Nephron progenitor cell (in vitro differentiated cells): Measurements from ENCODE around the gene PLD6.

Experiments
- DNase-seq: peaks from one replicate; pipeline ENCODE4 v3.0.0; 2021
- H3K27ac Mint-ChIP-seq: 2 replicates; pipeline ENCODE4 v1.8.0; 2021; ENCODE audit warnings: mild to moderate bottlenecking, moderate library complexity, mixed read lengths
- H3K27me3 Mint-ChIP-seq: 2 replicates; pipeline ENCODE4 v1.8.0; 2021; ENCODE audit warnings: mild to moderate bottlenecking, low read depth, mixed read lengths; ENCODE audit not compliant: poor library complexity
- H3K36me3 Mint-ChIP-seq: 2 replicates; pipeline ENCODE4 v1.8.0; 2021; ENCODE audit warnings: low read depth, mixed read lengths
- H3K4me1 Mint-ChIP-seq: 2 replicates; pipeline ENCODE4 v1.8.0; 2021; ENCODE audit warnings: mixed read lengths
- H3K4me3 Mint-ChIP-seq: 2 replicates; pipeline ENCODE4 v1.8.0; 2021; ENCODE audit warnings: mild to moderate bottlenecking, moderate library complexity, mixed read lengths
- H3K9me3 Mint-ChIP-seq: 2 replicates; pipeline ENCODE4 v1.8.0; 2021; ENCODE audit warnings: mild to moderate bottlenecking, moderate library complexity, mixed read lengths
- TF ChIP-seq, protein P1 (sequence below): fragments of 200-600 bp; sonication (generic); IDR thresholded peaks from 2 replicates; pipeline ENCODE4 v1.5.0; 2021; ENCODE audit warnings: antibody characterized with exemption

PLD6 gene

DNA sequence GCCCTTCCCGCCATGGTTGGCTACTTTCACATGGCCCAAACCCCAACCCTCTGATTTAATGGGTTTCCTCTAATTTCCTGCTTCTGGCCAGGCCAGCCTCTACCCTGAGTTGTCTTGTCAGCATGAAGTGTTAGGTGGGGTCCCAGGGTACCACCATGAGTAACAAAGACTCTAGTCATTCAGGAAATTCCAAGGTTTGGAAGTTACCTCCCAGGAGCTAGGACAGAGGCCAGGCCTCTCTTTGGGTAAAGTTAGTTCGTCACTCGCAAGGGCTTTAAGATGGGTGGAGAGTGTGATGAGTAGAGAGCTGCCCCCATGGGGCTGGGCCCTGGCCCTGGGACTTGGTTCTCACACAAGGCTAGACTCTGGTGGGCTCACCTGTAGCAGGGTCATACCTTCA lies 54.6 kb downstream of the PLD6 start:
- H3K36me3 Mint-ChIP-seq, result peaks cover 57% of the 10 kb centered on the region
- H3K27me3 Mint-ChIP-seq, result no peaks in the 10 kb centered on the region
- H3K27ac Mint-ChIP-seq, result no peak overlapping the region

DNA sequence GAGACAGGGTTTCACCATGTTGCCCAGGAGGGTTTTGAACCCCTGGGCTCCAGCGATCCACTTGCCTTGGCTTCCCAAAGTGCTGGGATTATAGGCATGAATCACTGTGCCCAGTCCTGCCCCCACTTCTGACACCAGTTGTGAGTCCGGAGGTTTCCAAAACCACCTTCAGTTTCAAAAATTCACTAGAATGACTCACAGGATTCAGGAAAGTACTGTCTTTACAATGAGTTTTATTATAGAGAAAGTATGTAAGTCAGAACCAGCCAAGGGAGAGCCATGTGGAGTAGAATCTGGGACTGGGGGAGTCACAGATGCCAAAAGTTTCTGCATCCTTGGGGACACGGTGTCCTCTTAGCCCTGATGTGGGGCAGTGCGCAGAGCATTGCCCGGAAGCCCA lies 55.1 kb downstream of the PLD6 start:
- H3K4me1 Mint-ChIP-seq, result no peaks in the 10 kb centered on the region
- DNase-seq, result no peak
- H3K27me3 Mint-ChIP-seq, result no peaks in the 10 kb centered on the region
- H3K27ac Mint-ChIP-seq, result no peak overlapping the region
- TF ChIP-seq, protein P1, sequence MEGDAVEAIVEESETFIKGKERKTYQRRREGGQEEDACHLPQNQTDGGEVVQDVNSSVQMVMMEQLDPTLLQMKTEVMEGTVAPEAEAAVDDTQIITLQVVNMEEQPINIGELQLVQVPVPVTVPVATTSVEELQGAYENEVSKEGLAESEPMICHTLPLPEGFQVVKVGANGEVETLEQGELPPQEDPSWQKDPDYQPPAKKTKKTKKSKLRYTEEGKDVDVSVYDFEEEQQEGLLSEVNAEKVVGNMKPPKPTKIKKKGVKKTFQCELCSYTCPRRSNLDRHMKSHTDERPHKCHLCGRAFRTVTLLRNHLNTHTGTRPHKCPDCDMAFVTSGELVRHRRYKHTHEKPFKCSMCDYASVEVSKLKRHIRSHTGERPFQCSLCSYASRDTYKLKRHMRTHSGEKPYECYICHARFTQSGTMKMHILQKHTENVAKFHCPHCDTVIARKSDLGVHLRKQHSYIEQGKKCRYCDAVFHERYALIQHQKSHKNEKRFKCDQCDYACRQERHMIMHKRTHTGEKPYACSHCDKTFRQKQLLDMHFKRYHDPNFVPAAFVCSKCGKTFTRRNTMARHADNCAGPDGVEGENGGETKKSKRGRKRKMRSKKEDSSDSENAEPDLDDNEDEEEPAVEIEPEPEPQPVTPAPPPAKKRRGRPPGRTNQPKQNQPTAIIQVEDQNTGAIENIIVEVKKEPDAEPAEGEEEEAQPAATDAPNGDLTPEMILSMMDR, result no peak
- H3K36me3 Mint-ChIP-seq, result peaks cover 61% of the 10 kb centered on the region
- H3K4me3 Mint-ChIP-seq, result no peak overlapping the region
- H3K9me3 Mint-ChIP-seq, result no peaks in the 10 kb centered on the region

More for the DNA sequence above, 54.6 kb downstream of the PLD6 start:
- no peak for DNase-seq
- TF ChIP-seq, protein P1, result no peak
- H3K4me1 Mint-ChIP-seq, result no peaks in the 10 kb centered on the region
- no peak overlapping the region for H3K4me3 Mint-ChIP-seq
- H3K9me3 Mint-ChIP-seq, result no peaks in the 10 kb centered on the region
